SU-DHL-6 (cell line): ENCODE results near the gene BET1L.

Experiments used
- H2AFZ ChIP-seq: fragments of 200-600 bp; sonication (generic); 2 replicates; pipeline ENCODE4 v1.6.1; 2014; ENCODE audit warnings: low read depth, mild to moderate bottlenecking, moderate library complexity, mixed read lengths, antibody characterized with exemption, low read length; ENCODE audit not compliant: severe bottlenecking
- H3F3A ChIP-seq: fragments of 200-600 bp; shearing (Covaris generic); 2 replicates; pipeline ENCODE4 v1.6.0; 2016; ENCODE audit warnings: antibody characterized with exemption, mild to moderate bottlenecking; ENCODE audit not compliant: insufficient read depth
- H3K27ac ChIP-seq: fragments of 200-600 bp; sonication (generic); 2 replicates; pipeline ENCODE4 v1.5.1; 2016; ENCODE audit warnings: low read depth, mild to moderate bottlenecking, low read length, moderate library complexity, mixed read lengths
- H3K27me3 ChIP-seq: fragments of 200-600 bp; sonication (generic), shearing (Covaris generic); 2 replicates; pipeline ENCODE4 v1.6.0; 2014; ENCODE audit warnings: mild to moderate bottlenecking, low read length
- H3K36me3 ChIP-seq: fragments of 200-600 bp; sonication (generic); 2 replicates; pipeline ENCODE4 v1.6.1; 2014; ENCODE audit warnings: mild to moderate bottlenecking, low read length, mixed read lengths
- H3K4me2 ChIP-seq: fragments of 300-600, 200-600 bp; shearing (Covaris generic), sonication (generic); 2 replicates; pipeline ENCODE4 v1.6.0; 2014; ENCODE audit warnings: low read length, low read depth, mild to moderate bottlenecking; ENCODE audit not compliant: poor library complexity, severe bottlenecking
- H3K4me3 ChIP-seq: fragments of 200-600 bp; sonication (generic); 2 replicates; pipeline ENCODE4 v1.5.1; 2014; ENCODE audit warnings: antibody characterized with exemption, low read length, mild to moderate bottlenecking, mixed read lengths; ENCODE audit not compliant: insufficient read depth, poor library complexity, severe bottlenecking
- H3K79me2 ChIP-seq: fragments of 200-600 bp; sonication (generic); 2 replicates; pipeline ENCODE4 v1.6.1; 2014; ENCODE audit warnings: mild to moderate bottlenecking, low read length, moderate library complexity; ENCODE audit not compliant: insufficient read depth
- H3K9ac ChIP-seq: fragments of 200-600 bp; sonication (generic); 2 replicates; pipeline ENCODE4 v1.7.0; 2014; ENCODE audit warnings: mild to moderate bottlenecking, low read length
- H3K9me2 ChIP-seq: fragments of 200-600 bp; sonication (generic); replicated peaks from 2 replicates; pipeline ENCODE4 v1.6.1; 2014; ENCODE audit warnings: low read length; ENCODE audit not compliant: insufficient read depth
- H3K9me3 ChIP-seq: fragments of 200-600 bp; sonication (generic); 2 replicates; pipeline ENCODE4 v1.6.1; 2014; ENCODE audit warnings: low read length, mixed read lengths; ENCODE audit not compliant: insufficient read depth
- H4K20me1 ChIP-seq: fragments of 200-600 bp; sonication (generic); 2 replicates; pipeline ENCODE4 v1.6.1; 2014; ENCODE audit warnings: low read depth, mild to moderate bottlenecking, antibody characterized with exemption, low read length, moderate library complexity, mixed read lengths
- CTCF ChIP-seq: fragments of 200-600 bp; sonication (generic); IDR thresholded peaks from one replicate; pipeline ENCODE4 v1.5.1; 2017; ENCODE audit warnings: antibody characterized with exemption, mild to moderate bottlenecking, low read length, moderate library complexity; ENCODE audit not compliant: insufficient read depth, poor library complexity, severe bottlenecking
- EZH2phosphoT487 ChIP-seq: fragments of 200-600 bp; sonication (generic), shearing (Covaris generic); conservative IDR thresholded peaks from 2 replicates; pipeline ENCODE4 v1.6.1; 2018; ENCODE audit warnings: mild to moderate bottlenecking, antibody characterized with exemption, low read length, moderate library complexity, mixed read lengths

The BET1L gene

GRCh38 chr11:204587-205109, 2.6 kb downstream of the BET1L start:
- TF ChIP-seq CTCF (no peak), EZH2phosphoT487 (no peak)
- Histone ChIP-seq H3K9ac (no peak overlapping the region), H3K79me2 (peaks cover 20% of the 10 kb centered on the region)

GRCh38 chr11:203945-204586, 3.1 kb downstream of the BET1L start:
- no peak overlapping the region for H3K9ac ChIP-seq
- H3K9me3 ChIP-seq: no peaks in the 10 kb centered on the region
- no peak overlapping the region for H3K4me3 ChIP-seq
- H3K9me2 ChIP-seq: no peaks in the 10 kb centered on the region
- H3K27me3 ChIP-seq: no peaks in the 10 kb centered on the region
- H3K36me3 ChIP-seq: no peaks in the 10 kb centered on the region
- no peak overlapping the region for H3K27ac ChIP-seq
- peaks cover 9% of the 10 kb centered on the region for H3F3A ChIP-seq
- peaks cover 15% of the 10 kb centered on the region for H3K79me2 ChIP-seq
- no peak overlapping the region for H3K4me2 ChIP-seq
- no peaks in the 10 kb centered on the region for H4K20me1 ChIP-seq
- no peak for TF ChIP-seq EZH2phosphoT487
- TF ChIP-seq CTCF: no peak
- H2AFZ ChIP-seq: no peak overlapping the region

More at GRCh38 chr11:204587-205109, 2.6 kb downstream of the BET1L start:
- H3K9me3 ChIP-seq: no peaks in the 10 kb centered on the region
- no peak overlapping the region for H3K4me3 ChIP-seq
- no peaks in the 10 kb centered on the region for H3K9me2 ChIP-seq
- H3F3A ChIP-seq: peaks cover 9% of the 10 kb centered on the region
- no peaks in the 10 kb centered on the region for H3K27me3 ChIP-seq
- no peak overlapping the region for H2AFZ ChIP-seq
- H3K4me2 ChIP-seq: no peak overlapping the region
- no peaks in the 10 kb centered on the region for H3K36me3 ChIP-seq
- no peak overlapping the region for H3K27ac ChIP-seq
- H4K20me1 ChIP-seq: no peaks in the 10 kb centered on the region

- Histone ChIP-seq H3K4me2 (no peak overlapping the region), H3K4me3 (no peak overlapping the region), H3K27me3 (no peaks in the 10 kb centered on the region), H3K9me3 (no peaks in the 10 kb centered on the region), H2AFZ (no peak overlapping the region), H3K9me2 (no peaks in the 10 kb centered on the region), H4K20me1 (no peaks in the 10 kb centered on the region), H3K36me3 (no peaks in the 10 kb centered on the region), H3K79me2 (peaks cover 11% of the 10 kb centered on the region), H3K9ac (no peak overlapping the region), H3K27ac (no peak overlapping the region), H3F3A (peaks cover 9% of the 10 kb centered on the region)
- TF ChIP-seq EZH2phosphoT487 (no peak), CTCF (no peak)
These were observed 3.9 kb downstream of the BET1L start for GRCh38 chr11:203056-203944.
